ENCODE data around the gene CHCHD1.
A peak's percentile ranks its signal among the peaks of the same experiment; 100 is the strongest.
"Not testable (repeated sequence)": the region's sequence is repeated elsewhere in the genome, so short reads cannot be mapped to it uniquely, and the experiment has no call there.

CHCHD1 gene

GRCh38 chr10:73768881-73769280 lies 13.0 kb upstream of the CHCHD1 start:
- FAIRE-seq (no peak), DNase-seq (ENCODE audit: low spot score) (no peak)

- DNase-seq (ENCODE audit: low spot score) (no peak), FAIRE-seq (no peak)
These were observed 12.5 kb upstream of the CHCHD1 start for GRCh38 chr10:73769396-73769795.

GRCh38 chr10:73771722-73772280 lies 10.0 kb upstream of the CHCHD1 start:
- no peak for FAIRE-seq
- peak; percentile 23 for DNase-seq (ENCODE audit: low spot score)

GRCh38 chr10:73772281-73773151 lies 9.3 kb upstream of the CHCHD1 start:
- FAIRE-seq (peak; percentile 79), DNase-seq (ENCODE audit: low spot score) (peak; percentile 84)

GRCh38 chr10:73773152-73773879 lies 8.5 kb upstream of the CHCHD1 start:
- FAIRE-seq, result no peak
- DNase-seq (ENCODE audit: low spot score), result no peak

GRCh38 chr10:73774637-73775036 lies 7.2 kb upstream of the CHCHD1 start:
- no peak for FAIRE-seq
- no peak for DNase-seq (ENCODE audit: low spot score)

- FAIRE-seq (no peak), DNase-seq (ENCODE audit: low spot score) (no peak)
These were observed 2.8 kb upstream of the CHCHD1 start for GRCh38 chr10:73779018-73779417.

GRCh38 chr10:73779539-73780197 lies 2.2 kb upstream of the CHCHD1 start:
- no peak for FAIRE-seq
- DNase-seq (ENCODE audit: low spot score), result no peak

- FAIRE-seq, result no peak
- DNase-seq (ENCODE audit: low spot score), result no peak
These were observed 1.5 kb upstream of the CHCHD1 start for GRCh38 chr10:73780301-73780700.

- no peak for FAIRE-seq
- no peak for DNase-seq (ENCODE audit: low spot score)
These were observed 882 bp upstream of the CHCHD1 start for GRCh38 chr10:73780966-73781365.

- FAIRE-seq (no peak), DNase-seq (ENCODE audit: low spot score) (no peak)
These were observed 335 bp upstream of the CHCHD1 start for GRCh38 chr10:73781548-73781878.

GRCh38 chr10:73782749-73783085 lies 869 bp downstream of the CHCHD1 start:
- FAIRE-seq (no peak), DNase-seq (ENCODE audit: low spot score) (no peak)

- DNase-seq (ENCODE audit: low spot score) (peak; percentile 95), FAIRE-seq (peak; percentile 53)
These were observed 3.4 kb downstream of the CHCHD1 start, which contains the start of gene ZSWIM8 for GRCh38 chr10:73785211-73785720. ZSWIM8 (plus strand) TSS chr10:73785606; CDS start chr10:73785879, 273 bp downstream.

GRCh38 chr10:73785721-73786511 lies 4.1 kb downstream of the CHCHD1 start:
- FAIRE-seq, result no peak

GRCh38 chr10:73786512-73786885 lies 4.7 kb downstream of the CHCHD1 start:
- no peak for DNase-seq (ENCODE audit: low spot score)

More at GRCh38 chr10:73785721-73786511, 4.1 kb downstream of the CHCHD1 start:
- DNase-seq (ENCODE audit: low spot score), result peak; percentile 32

GRCh38 chr10:73787031-73787800 lies 5.4 kb downstream of the CHCHD1 start:
- FAIRE-seq; DNase-seq (ENCODE audit: low spot score): not testable (repeated sequence)

More at GRCh38 chr10:73786512-73786885, 4.7 kb downstream of the CHCHD1 start:
- FAIRE-seq, result no peak

GRCh38 chr10:73788864-73789658 lies 7.2 kb downstream of the CHCHD1 start:
- FAIRE-seq (no peak), DNase-seq (ENCODE audit: low spot score) (no peak)

- FAIRE-seq (no peak), DNase-seq (ENCODE audit: low spot score) (no peak)
These were observed 7.8 kb downstream of the CHCHD1 start for GRCh38 chr10:73789659-73790055.
